Keratinocyte (primary cell): ENCODE measurements around the gene SEMA4D. TPM values are rescaled to one million over a fixed set of nuclear protein-coding genes. Genes with fewer than 3 reads are reported as not detected.

ENCODE experiments used
- DNase-seq: peaks from one replicate; pipeline ENCODE4 v3.0.0-alpha.2; 2011; ENCODE audit warnings: low read depth, missing footprints, low spot score
- FAIRE-seq: peaks from 2 replicates; lab custom pipeline; 2011; peaks lifted over from hg19 to GRCh38; lab: Jason Lieb, UNC
- H2AFZ ChIP-seq: 2 replicates; pipeline ENCODE4 v1.6.0; 2012; ENCODE audit warnings: low read length, control low read depth, inconsistent platforms; ENCODE audit not compliant: control insufficient read depth
- H3K27ac ChIP-seq: 2 replicates; pipeline ENCODE4 v1.5.1; 2011; ENCODE audit warnings: low read length; ENCODE audit not compliant: control insufficient read depth, insufficient read depth
- H3K27me3 ChIP-seq: 3 replicates; pipeline ENCODE4 v1.6.0; 2011; ENCODE audit warnings: low read length; ENCODE audit not compliant: control insufficient read depth, insufficient read depth; ENCODE audit errors: extremely low read depth
- H3K36me3 ChIP-seq, 2 experiments: 2 replicates in 1 of 2; 3 replicates in 1 of 2; pipeline ENCODE4 v1.5.1; 2011; ENCODE audit warnings: low read length in 2 of 2, mild to moderate bottlenecking in 1 of 2; ENCODE audit not compliant: control insufficient read depth in 2 of 2, insufficient read depth in 2 of 2; ENCODE audit errors: extremely low read depth in 1 of 2
- H3K4me1 ChIP-seq: 3 replicates; pipeline ENCODE4 v1.5.1; 2011; ENCODE audit warnings: low read length; ENCODE audit not compliant: control insufficient read depth, insufficient read depth; ENCODE audit errors: extremely low read depth
- H3K4me2 ChIP-seq: 3 replicates; pipeline ENCODE4 v1.6.0; 2011; ENCODE audit warnings: low read depth, low read length; ENCODE audit not compliant: control insufficient read depth, insufficient read depth; ENCODE audit errors: extremely low read depth
- H3K4me3 ChIP-seq, 3 experiments: fragments of 200-600 bp in 1 of 3; sonication (generic) in 1 of 3; 2 replicates in 2 of 3; 3 replicates in 1 of 3; pipeline ENCODE4 v1.5.1; 2011 to 2016; ENCODE audit warnings: low read length in 3 of 3, mild to moderate bottlenecking in 3 of 3, control low read depth in 2 of 3, inconsistent platforms in 1 of 3, low read depth in 1 of 3, mixed read lengths in 1 of 3, mixed run types in 1 of 3, moderate library complexity in 1 of 3; ENCODE audit not compliant: control insufficient read depth in 2 of 3, insufficient read depth in 2 of 3; ENCODE audit errors: extremely low read depth in 1 of 3
- H3K79me2 ChIP-seq: 2 replicates; pipeline ENCODE4 v1.6.0; 2012; ENCODE audit warnings: low read length; ENCODE audit not compliant: control insufficient read depth, insufficient read depth
- H3K9ac ChIP-seq: 3 replicates; pipeline ENCODE4 v1.6.0; 2011; ENCODE audit warnings: low read length; ENCODE audit not compliant: control insufficient read depth, insufficient read depth; ENCODE audit errors: extremely low read depth
- H3K9me1 ChIP-seq: 3 replicates; pipeline ENCODE4 v1.6.0; 2011; ENCODE audit warnings: low read length; ENCODE audit not compliant: control insufficient read depth, insufficient read depth; ENCODE audit errors: extremely low read depth
- H3K9me3 ChIP-seq: 2 replicates; pipeline ENCODE4 v1.5.1; 2012; ENCODE audit warnings: low read depth, low read length; ENCODE audit not compliant: control insufficient read depth
- H4K20me1 ChIP-seq: 3 replicates; pipeline ENCODE4 v1.6.0; 2011; ENCODE audit warnings: low read length; ENCODE audit not compliant: control insufficient read depth, insufficient read depth; ENCODE audit errors: extremely low read depth
- EZH2 ChIP-seq: IDR thresholded peaks from one replicate; pipeline ENCODE4 v1.6.1; 2012; ENCODE audit warnings: inconsistent platforms, mild to moderate bottlenecking, low read length, moderate library complexity
- dilution Hi-C: fragments of 300-500 bp; cut with MboI; formaldehyde crosslinking; loops from one replicate; pipeline ENCODE4 v1.7.0; 2020; ENCODE audit warnings: low sequenced_read_pairs; ENCODE audit not compliant: extremely low pct_ligation_motif_present
- polyA plus RNA-seq, 5 experiments: library from polyadenylated mRNA; depleted of rRNA in 3 of 5; stranded (reverse) in 3 of 5; stranded (forward) in 1 of 5; unstranded in 1 of 5; fragments of >200 nt; gene quantifications; 1 replicate in 1 of 5; 2 replicates in 3 of 5; 3 replicates in 1 of 5; pipeline versions ENCODE4 v1.2.1 to v1.2.3, GENCODE V29; 2011 to 2012; ENCODE audit warnings: missing spikeins in 2 of 5, low read depth in 1 of 5, low replicate concordance in 1 of 5
- TF ChIP-seq, protein P1 (sequence below), 3 experiments: IDR thresholded peaks in 1 of 3; conservative IDR thresholded peaks in 1 of 3; optimal IDR thresholded peaks in 1 of 3; 2 replicates in 2 of 3; 3 replicates in 1 of 3; pipeline versions ENCODE3 to v1.5.1; 2011; ENCODE audit warnings: low read length in 3 of 3, mild to moderate bottlenecking in 3 of 3, moderate library complexity in 2 of 3, control low read depth in 1 of 3, inconsistent platforms in 1 of 3; ENCODE audit not compliant: insufficient read depth in 2 of 3; ENCODE audit errors: extremely low read depth in 1 of 3

SEMA4D gene
- polyA plus RNA-seq, 1 donor (not counting 4 experiments of a cell fraction or from before 2014, with no cell fraction given) = 0.43 TPM

DNA sequence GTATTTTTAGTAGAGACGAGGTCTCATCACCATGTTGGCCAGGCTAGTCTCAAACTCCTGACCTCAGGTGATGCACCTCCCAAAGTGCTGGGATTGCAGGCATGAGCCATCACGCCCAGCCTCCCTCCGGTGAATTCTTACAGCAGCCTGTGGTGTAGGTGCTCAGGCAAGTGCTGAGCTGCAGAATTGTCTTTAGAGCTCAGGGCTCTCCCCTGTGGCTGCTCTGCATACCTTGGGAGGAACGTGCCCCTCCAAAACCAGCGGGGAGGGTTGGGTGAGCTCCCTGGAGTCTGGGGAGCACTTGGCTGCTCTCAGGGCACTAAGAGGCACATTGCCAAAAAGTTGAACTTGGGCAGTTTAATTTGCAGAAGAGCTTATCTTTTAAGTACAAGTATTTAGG is 150.3 kb downstream of the SEMA4D start:
- no peak overlapping the region for H2AFZ ChIP-seq
- H3K4me1 ChIP-seq = no peaks in the 10 kb centered on the region
- no peak overlapping the region for H3K27ac ChIP-seq
- dilution Hi-C loops = no loop called here
- TF ChIP-seq, protein P1, sequence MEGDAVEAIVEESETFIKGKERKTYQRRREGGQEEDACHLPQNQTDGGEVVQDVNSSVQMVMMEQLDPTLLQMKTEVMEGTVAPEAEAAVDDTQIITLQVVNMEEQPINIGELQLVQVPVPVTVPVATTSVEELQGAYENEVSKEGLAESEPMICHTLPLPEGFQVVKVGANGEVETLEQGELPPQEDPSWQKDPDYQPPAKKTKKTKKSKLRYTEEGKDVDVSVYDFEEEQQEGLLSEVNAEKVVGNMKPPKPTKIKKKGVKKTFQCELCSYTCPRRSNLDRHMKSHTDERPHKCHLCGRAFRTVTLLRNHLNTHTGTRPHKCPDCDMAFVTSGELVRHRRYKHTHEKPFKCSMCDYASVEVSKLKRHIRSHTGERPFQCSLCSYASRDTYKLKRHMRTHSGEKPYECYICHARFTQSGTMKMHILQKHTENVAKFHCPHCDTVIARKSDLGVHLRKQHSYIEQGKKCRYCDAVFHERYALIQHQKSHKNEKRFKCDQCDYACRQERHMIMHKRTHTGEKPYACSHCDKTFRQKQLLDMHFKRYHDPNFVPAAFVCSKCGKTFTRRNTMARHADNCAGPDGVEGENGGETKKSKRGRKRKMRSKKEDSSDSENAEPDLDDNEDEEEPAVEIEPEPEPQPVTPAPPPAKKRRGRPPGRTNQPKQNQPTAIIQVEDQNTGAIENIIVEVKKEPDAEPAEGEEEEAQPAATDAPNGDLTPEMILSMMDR (optimal IDR thresholded peaks at IDR 0.05 in 1 of 3, IDR thresholded peaks at IDR 0.05 in 1 of 3, conservative IDR thresholded peaks at IDR 0.05 in 1 of 3; ENCODE audit: extremely low read depth in 1 of 3, insufficient read depth in 2 of 3, low read length in 3 of 3) = no peak
- no peak for TF ChIP-seq EZH2
- FAIRE-seq = no peak
- H3K79me2 ChIP-seq = no peaks in the 10 kb centered on the region
- H4K20me1 ChIP-seq = no peaks in the 10 kb centered on the region
- H3K36me3 ChIP-seq = peaks cover 16 to 50% of the 10 kb centered on the region in 2 experiments
- H3K9me1 ChIP-seq = no peaks in the 10 kb centered on the region
- no peaks in the 10 kb centered on the region for H3K9me3 ChIP-seq
- DNase-seq = no peak
- H3K4me2 ChIP-seq = no peak overlapping the region
- no peaks in the 10 kb centered on the region for H3K27me3 ChIP-seq
- H3K9ac ChIP-seq = no peak overlapping the region
- no peak overlapping the region for H3K4me3 ChIP-seq

DNA sequence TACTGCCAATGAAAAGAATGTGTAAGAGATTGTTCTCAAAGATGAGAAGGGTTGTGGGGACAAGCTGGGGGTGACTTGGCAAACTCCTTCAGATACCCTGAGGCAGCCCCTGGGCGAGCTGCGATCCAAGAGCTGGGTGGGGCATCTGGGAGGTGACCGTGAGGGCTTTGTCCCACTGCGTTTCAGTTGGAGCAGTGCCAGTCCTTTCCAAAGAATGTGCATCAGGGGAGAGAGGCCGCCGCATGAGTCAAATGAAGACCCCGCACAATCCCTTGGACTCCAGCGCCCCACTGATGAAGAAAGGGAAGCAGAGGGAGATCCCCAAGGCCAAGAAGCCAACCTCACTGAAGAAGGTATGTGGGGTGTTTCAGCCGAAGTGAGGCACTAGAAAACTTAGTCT is 151.2 kb downstream of the SEMA4D start:
- no peaks in the 10 kb centered on the region for H4K20me1 ChIP-seq
- DNase-seq (no peak), FAIRE-seq (no peak)
- H3K9ac ChIP-seq = no peak overlapping the region
- H3K4me3 ChIP-seq = no peak overlapping the region
- no peak overlapping the region for H2AFZ ChIP-seq
- no peaks in the 10 kb centered on the region for H3K27me3 ChIP-seq
- H3K36me3 ChIP-seq = peaks cover 18 to 44% of the 10 kb centered on the region in 2 experiments
- no peaks in the 10 kb centered on the region for H3K4me1 ChIP-seq
- dilution Hi-C loops = no loop called here
- H3K9me3 ChIP-seq = no peaks in the 10 kb centered on the region
- H3K9me1 ChIP-seq = no peaks in the 10 kb centered on the region
- no peak overlapping the region for H3K4me2 ChIP-seq
- H3K27ac ChIP-seq = no peak overlapping the region
- H3K79me2 ChIP-seq = no peaks in the 10 kb centered on the region
- TF ChIP-seq EZH2 = no peak
- TF ChIP-seq, protein P1 (optimal IDR thresholded peaks at IDR 0.05 in 1 of 3, IDR thresholded peaks at IDR 0.05 in 1 of 3, conservative IDR thresholded peaks at IDR 0.05 in 1 of 3; ENCODE audit: extremely low read depth in 1 of 3, insufficient read depth in 2 of 3, low read length in 3 of 3) = no peak
